AG09319 (cell line): ENCODE data around the gene IFNGR2.
"Not testable (repeated sequence)": the region's sequence is repeated elsewhere in the genome, so short reads cannot be mapped to it uniquely, and the experiment has no call there.

Experiments
- DNase-seq: peaks from one replicate; pipeline ENCODE4 v3.0.0-alpha.2; 2010; ENCODE audit warnings: low read depth; ENCODE audit errors: extremely low read depth
- TF ChIP-seq, protein P1 (sequence below): IDR thresholded peaks from 2 replicates; pipeline ENCODE4 v1.5.1; 2011; ENCODE audit warnings: low read depth, mild to moderate bottlenecking, inconsistent platforms, low read length, moderate library complexity

IFNGR2 gene

DNA sequence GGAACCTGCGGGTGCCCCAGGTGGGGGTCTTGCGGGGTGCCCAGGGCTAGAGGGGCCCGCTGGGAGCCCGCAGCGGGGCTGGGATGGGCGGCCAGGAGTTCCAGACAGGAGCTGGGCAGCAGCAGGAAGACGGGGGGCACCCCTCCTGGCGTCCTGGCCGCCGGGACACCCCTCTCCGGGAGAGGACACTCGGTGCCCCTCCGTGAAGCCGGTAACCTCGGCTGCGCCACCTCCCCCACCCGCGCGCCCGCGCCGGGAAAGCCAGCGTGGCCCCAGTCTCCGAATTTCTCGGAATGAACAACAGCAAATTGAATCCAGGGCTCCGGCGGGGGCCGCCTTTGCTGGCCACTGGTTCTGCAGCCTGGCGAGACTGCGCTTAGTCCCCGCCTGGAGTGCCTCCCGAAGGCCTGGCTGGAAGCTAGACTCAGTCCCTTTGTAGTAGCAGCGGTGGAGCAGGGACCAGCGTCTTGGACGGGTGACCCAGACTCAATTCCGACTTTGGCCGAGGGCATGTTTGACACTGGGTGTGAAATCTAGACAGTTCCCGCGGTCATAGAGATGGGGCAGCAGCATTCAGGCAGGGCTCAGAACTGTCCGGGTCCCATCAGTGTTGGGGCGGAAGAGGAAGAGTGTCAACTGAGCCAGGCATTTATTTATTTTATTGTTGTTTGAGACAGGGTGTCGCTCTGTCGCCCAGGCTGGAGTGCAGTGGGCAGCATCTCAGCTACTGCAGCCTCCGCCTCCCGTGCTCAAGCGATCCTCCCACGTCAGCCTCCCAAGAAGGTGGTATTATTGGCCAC lies 773 bp downstream of the IFNGR2 start:
- TF ChIP-seq, protein P1, sequence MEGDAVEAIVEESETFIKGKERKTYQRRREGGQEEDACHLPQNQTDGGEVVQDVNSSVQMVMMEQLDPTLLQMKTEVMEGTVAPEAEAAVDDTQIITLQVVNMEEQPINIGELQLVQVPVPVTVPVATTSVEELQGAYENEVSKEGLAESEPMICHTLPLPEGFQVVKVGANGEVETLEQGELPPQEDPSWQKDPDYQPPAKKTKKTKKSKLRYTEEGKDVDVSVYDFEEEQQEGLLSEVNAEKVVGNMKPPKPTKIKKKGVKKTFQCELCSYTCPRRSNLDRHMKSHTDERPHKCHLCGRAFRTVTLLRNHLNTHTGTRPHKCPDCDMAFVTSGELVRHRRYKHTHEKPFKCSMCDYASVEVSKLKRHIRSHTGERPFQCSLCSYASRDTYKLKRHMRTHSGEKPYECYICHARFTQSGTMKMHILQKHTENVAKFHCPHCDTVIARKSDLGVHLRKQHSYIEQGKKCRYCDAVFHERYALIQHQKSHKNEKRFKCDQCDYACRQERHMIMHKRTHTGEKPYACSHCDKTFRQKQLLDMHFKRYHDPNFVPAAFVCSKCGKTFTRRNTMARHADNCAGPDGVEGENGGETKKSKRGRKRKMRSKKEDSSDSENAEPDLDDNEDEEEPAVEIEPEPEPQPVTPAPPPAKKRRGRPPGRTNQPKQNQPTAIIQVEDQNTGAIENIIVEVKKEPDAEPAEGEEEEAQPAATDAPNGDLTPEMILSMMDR = no peak
- no peak for DNase-seq

DNA sequence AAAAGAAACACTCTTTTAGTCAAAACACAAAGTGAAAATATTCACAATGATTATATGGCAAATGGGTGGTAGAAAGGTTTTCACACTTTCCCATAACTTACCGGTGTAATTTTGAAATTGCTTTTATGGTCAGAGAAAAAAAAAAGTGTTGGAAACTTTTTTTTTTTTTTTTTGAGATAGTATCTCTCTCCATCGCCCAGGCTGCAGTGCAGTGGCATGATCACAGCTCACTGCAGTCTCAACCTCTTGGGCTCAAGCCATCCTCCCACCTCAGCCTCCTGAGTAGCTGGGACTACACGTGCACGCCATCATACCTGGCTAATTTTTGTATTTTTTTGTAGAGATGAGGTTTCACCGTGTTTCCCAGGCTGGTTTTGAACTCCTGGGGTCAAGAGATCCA lies 3.3 kb downstream of the IFNGR2 start:
- TF ChIP-seq, protein P1 = no peak
- no peak for DNase-seq

GRCh38 chr21:33411949-33412430 lies 8.8 kb downstream of the IFNGR2 start:
- TF ChIP-seq, protein P1 = no peak
- no peak for DNase-seq

- DNase-seq = not testable (repeated sequence)
Observed at GRCh38 chr21:33412439-33412831, 9.2 kb downstream of the IFNGR2 start.

- TF ChIP-seq, protein P1 = no peak
- no peak for DNase-seq
Observed at GRCh38 chr21:33412832-33413519, 9.8 kb downstream of the IFNGR2 start.

- TF ChIP-seq, protein P1 = no peak
- no peak for DNase-seq
Observed at GRCh38 chr21:33414068-33414467, 10.9 kb downstream of the IFNGR2 start.

- TF ChIP-seq, protein P1 = no peak
- DNase-seq = no peak
Observed at GRCh38 chr21:33414926-33415325, 11.7 kb downstream of the IFNGR2 start.
